GM20000 (cell line): ENCODE data around the gene CD247.

Source experiments
- DNase-seq: peaks from one replicate; pipeline ENCODE4 v3.0.0; 2012; ENCODE audit warnings: low spot score
- CTCF ChIP-seq: IDR thresholded peaks from 2 replicates; pipeline ENCODE4 v1.5.1; 2012; ENCODE audit warnings: mild to moderate bottlenecking, control low read depth; ENCODE audit errors: extremely low read depth, missing control alignments

The CD247 gene

GRCh38 chr1:167546935-167547334 lies 28.6 kb upstream of the CD247 start:
- TF ChIP-seq CTCF: no peak
- no peak for DNase-seq

GRCh38 chr1:167545349-167545748 lies 27.0 kb upstream of the CD247 start:
- TF ChIP-seq CTCF: no peak
- DNase-seq: no peak

GRCh38 chr1:167544447-167545093 lies 26.2 kb upstream of the CD247 start:
- TF ChIP-seq CTCF: no peak
- DNase-seq: no peak

GRCh38 chr1:167543199-167543990 lies 25.1 kb upstream of the CD247 start:
- no peak for TF ChIP-seq CTCF
- no peak for DNase-seq

GRCh38 chr1:167542109-167543032 lies 24.0 kb upstream of the CD247 start:
- no peak for TF ChIP-seq CTCF
- DNase-seq: peak; percentile 28

- no peak for DNase-seq
- TF ChIP-seq CTCF: no peak
These were observed 23.3 kb upstream of the CD247 start for GRCh38 chr1:167541610-167542009.
